ENCODE results near the gene NARF.

The NARF gene

GRCh38 chr17:82416264-82416663 is 42.3 kb upstream of the NARF start:
- H3K36me3 ChIP-seq (ENCODE audit: insufficient read depth, low read length) = peaks cover 10% of the 10 kb centered on the region; the same call in 1 of the 2 replicates
- H3K4me3 ChIP-seq (ENCODE audit: low read length) = no peak overlapping the region
- H3K9me3 ChIP-seq (ENCODE audit: insufficient read depth, low read depth, low read length) = no peaks in the 10 kb centered on the region
- H3K4me1 ChIP-seq (ENCODE audit: insufficient read depth, low read length) = peaks cover 10% of the 10 kb centered on the region
- WGBS = 95% methylated on average over 2 of the region's 4 CpGs
- no peak overlapping the region for H3K27ac ChIP-seq (ENCODE audit: low read depth, low read length)
- no peaks in the 10 kb centered on the region; the same call in 1 of the 2 replicates for H3K27me3 ChIP-seq (ENCODE audit: insufficient read depth, low read length)
- no peak overlapping the region for H3K9ac ChIP-seq (ENCODE audit: low read depth, low read length)

- 94% methylated on average over 5 of the region's 6 CpGs for WGBS
- Histone ChIP-seq H3K4me1 (ENCODE audit: insufficient read depth, low read length) (peaks cover 10% of the 10 kb centered on the region), H3K36me3 (ENCODE audit: insufficient read depth, low read length) (peaks cover 10% of the 10 kb centered on the region; the same call in 1 of the 2 replicates), H3K9me3 (ENCODE audit: insufficient read depth, low read depth, low read length) (no peaks in the 10 kb centered on the region), H3K9ac (ENCODE audit: low read depth, low read length) (no peak overlapping the region), H3K27ac (ENCODE audit: low read depth, low read length) (no peak overlapping the region), H3K4me3 (ENCODE audit: low read length) (no peak overlapping the region), H3K27me3 (ENCODE audit: insufficient read depth, low read length) (no peaks in the 10 kb centered on the region; the same call in 1 of the 2 replicates)
These were observed 41.8 kb upstream of the NARF start for GRCh38 chr17:82416771-82417170.

- Histone ChIP-seq H3K9me3 (ENCODE audit: insufficient read depth, low read depth, low read length) (no peaks in the 10 kb centered on the region), H3K9ac (ENCODE audit: low read depth, low read length) (peak within 1 kb of the TSS; percentile 94), H3K27ac (ENCODE audit: low read depth, low read length) (peak within 1 kb of the TSS; percentile 91), H3K36me3 (ENCODE audit: insufficient read depth, low read length) (peaks cover 10% of the 10 kb centered on the region; the same call in 1 of the 2 replicates), H3K4me1 (ENCODE audit: insufficient read depth, low read length) (peaks cover 10% of the 10 kb centered on the region), H3K4me3 (ENCODE audit: low read length) (peak within 1 kb of the TSS; percentile 93), H3K27me3 (ENCODE audit: insufficient read depth, low read length) (no peaks in the 10 kb centered on the region; the same call in 1 of the 2 replicates)
- whole genome bisulfite sequencing = 2% methylated on average over 100 of the region's 108 CpGs
These were observed 40.2 kb upstream of the NARF start, which contains the start of the genes HEXD and OGFOD3 for GRCh38 chr17:82418001-82418986. Gene HEXD (plus strand): TSS chr17:82418347. CDS start chr17:82419800, 1,453 bp downstream. Gene OGFOD3 (minus strand): TSS chr17:82418586. CDS start chr17:82418485, 101 bp downstream.

GRCh38 chr17:82419540-82419939 is 39.0 kb upstream of the NARF start:
- peaks cover 10% of the 10 kb centered on the region; the same call in 1 of the 2 replicates for H3K36me3 ChIP-seq (ENCODE audit: insufficient read depth, low read length)
- no peaks in the 10 kb centered on the region for H3K9me3 ChIP-seq (ENCODE audit: insufficient read depth, low read depth, low read length)
- H3K9ac ChIP-seq (ENCODE audit: low read depth, low read length) = no peak overlapping the region
- peaks cover 10% of the 10 kb centered on the region for H3K4me1 ChIP-seq (ENCODE audit: insufficient read depth, low read length)
- no peak overlapping the region for H3K27ac ChIP-seq (ENCODE audit: low read depth, low read length)
- WGBS = 94% methylated on average over 2 of the region's 2 CpGs
- H3K27me3 ChIP-seq (ENCODE audit: insufficient read depth, low read length) = no peaks in the 10 kb centered on the region; the same call in 1 of the 2 replicates
- H3K4me3 ChIP-seq (ENCODE audit: low read length) = peak overlapping the region; percentile 93; the same call in 1 of the 2 replicates

GRCh38 chr17:82424001-82424862 is 34.3 kb upstream of the NARF start:
- H3K36me3 ChIP-seq (ENCODE audit: insufficient read depth, low read length) = peaks cover 10% of the 10 kb centered on the region; the same call in 1 of the 2 replicates
- H3K27ac ChIP-seq (ENCODE audit: low read depth, low read length) = no peak overlapping the region
- H3K27me3 ChIP-seq (ENCODE audit: insufficient read depth, low read length) = no peaks in the 10 kb centered on the region; the same call in 1 of the 2 replicates
- H3K9me3 ChIP-seq (ENCODE audit: insufficient read depth, low read depth, low read length) = no peaks in the 10 kb centered on the region
- H3K4me3 ChIP-seq (ENCODE audit: low read length) = no peak overlapping the region
- WGBS = 86% methylated on average over 25 of the region's 25 CpGs
- H3K9ac ChIP-seq (ENCODE audit: low read depth, low read length) = no peak overlapping the region
- H3K4me1 ChIP-seq (ENCODE audit: insufficient read depth, low read length) = peaks cover 2% of the 10 kb centered on the region; the same call in 1 of the 2 replicates

GRCh38 chr17:82424863-82425159 is 33.7 kb upstream of the NARF start:
- Histone ChIP-seq H3K9me3 (ENCODE audit: insufficient read depth, low read depth, low read length) (no peaks in the 10 kb centered on the region), H3K9ac (ENCODE audit: low read depth, low read length) (no peak overlapping the region), H3K36me3 (ENCODE audit: insufficient read depth, low read length) (peaks cover 10% of the 10 kb centered on the region; the same call in 1 of the 2 replicates), H3K4me1 (ENCODE audit: insufficient read depth, low read length) (no peaks in the 10 kb centered on the region), H3K4me3 (ENCODE audit: low read length) (no peak overlapping the region), H3K27ac (ENCODE audit: low read depth, low read length) (no peak overlapping the region), H3K27me3 (ENCODE audit: insufficient read depth, low read length) (no peaks in the 10 kb centered on the region)
- 93% methylated on average over 2 of the region's 2 CpGs for WGBS

- no peaks in the 10 kb centered on the region for H3K36me3 ChIP-seq (ENCODE audit: insufficient read depth, low read length)
- H3K27ac ChIP-seq (ENCODE audit: low read depth, low read length) = no peak overlapping the region
- no peak overlapping the region for H3K9ac ChIP-seq (ENCODE audit: low read depth, low read length)
- H3K27me3 ChIP-seq (ENCODE audit: insufficient read depth, low read length) = no peaks in the 10 kb centered on the region
- H3K9me3 ChIP-seq (ENCODE audit: insufficient read depth, low read depth, low read length) = no peaks in the 10 kb centered on the region
- 98% methylated on average over 3 of the region's 3 CpGs for WGBS
- H3K4me3 ChIP-seq (ENCODE audit: low read length) = no peak overlapping the region
- no peaks in the 10 kb centered on the region for H3K4me1 ChIP-seq (ENCODE audit: insufficient read depth, low read length)
These were observed 30.0 kb upstream of the NARF start for GRCh38 chr17:82428546-82428945.

GRCh38 chr17:82429824-82430223 is 28.7 kb upstream of the NARF start:
- H3K9ac ChIP-seq (ENCODE audit: low read depth, low read length) = no peak overlapping the region
- WGBS = 77% methylated on average over 7 of the region's 7 CpGs
- H3K4me1 ChIP-seq (ENCODE audit: insufficient read depth, low read length) = no peaks in the 10 kb centered on the region
- H3K4me3 ChIP-seq (ENCODE audit: low read length) = no peak overlapping the region
- H3K9me3 ChIP-seq (ENCODE audit: insufficient read depth, low read depth, low read length) = no peaks in the 10 kb centered on the region
- no peaks in the 10 kb centered on the region for H3K27me3 ChIP-seq (ENCODE audit: insufficient read depth, low read length)
- no peak overlapping the region for H3K27ac ChIP-seq (ENCODE audit: low read depth, low read length)
- H3K36me3 ChIP-seq (ENCODE audit: insufficient read depth, low read length) = no peaks in the 10 kb centered on the region

GRCh38 chr17:82432017-82432416 is 26.5 kb upstream of the NARF start:
- Histone ChIP-seq H3K4me1 (ENCODE audit: insufficient read depth, low read length) (no peaks in the 10 kb centered on the region), H3K9ac (ENCODE audit: low read depth, low read length) (no peak overlapping the region), H3K27ac (ENCODE audit: low read depth, low read length) (no peak overlapping the region), H3K9me3 (ENCODE audit: insufficient read depth, low read depth, low read length) (no peaks in the 10 kb centered on the region), H3K36me3 (ENCODE audit: insufficient read depth, low read length) (no peaks in the 10 kb centered on the region), H3K4me3 (ENCODE audit: low read length) (no peak overlapping the region), H3K27me3 (ENCODE audit: insufficient read depth, low read length) (no peaks in the 10 kb centered on the region)
- WGBS = 95% methylated on average over 8 of the region's 8 CpGs

GRCh38 chr17:82433560-82434215 is 24.9 kb upstream of the NARF start:
- H3K4me1 ChIP-seq (ENCODE audit: insufficient read depth, low read length) = no peaks in the 10 kb centered on the region
- no peak overlapping the region for H3K9ac ChIP-seq (ENCODE audit: low read depth, low read length)
- H3K27ac ChIP-seq (ENCODE audit: low read depth, low read length) = no peak overlapping the region
- WGBS = 91% methylated on average over 32 of the region's 32 CpGs
- no peaks in the 10 kb centered on the region for H3K27me3 ChIP-seq (ENCODE audit: insufficient read depth, low read length)
- H3K36me3 ChIP-seq (ENCODE audit: insufficient read depth, low read length) = no peaks in the 10 kb centered on the region
- H3K9me3 ChIP-seq (ENCODE audit: insufficient read depth, low read depth, low read length) = no peaks in the 10 kb centered on the region
- H3K4me3 ChIP-seq (ENCODE audit: low read length) = no peak overlapping the region

All from HUES64 (cell line).